Karpas-422 (cell line): ENCODE data around the gene LCOR. TPM values are rescaled to one million over a fixed set of nuclear protein-coding genes. Genes with fewer than 3 reads are reported as not detected.

Experiments
- DNase-seq: peaks from one replicate; pipeline ENCODE4 v3.0.0-alpha.2; 2015
- H2AFZ ChIP-seq: fragments of 200-600 bp; sonication (generic); 2 replicates; pipeline ENCODE4 v1.6.1; 2014; ENCODE audit warnings: antibody characterized with exemption, low read length, mixed read lengths
- H3K27ac ChIP-seq: fragments of 200-600 bp; sonication (generic); 2 replicates; pipeline ENCODE4 v1.5.1; 2014; ENCODE audit warnings: mild to moderate bottlenecking, low read length, moderate library complexity
- H3K27me3 ChIP-seq: fragments of 200-600 bp; sonication (generic); 2 replicates; pipeline ENCODE4 v1.6.1; 2014; ENCODE audit warnings: low read length, mixed read lengths
- H3K36me3 ChIP-seq: fragments of 200-600 bp; sonication (generic); 2 replicates; pipeline ENCODE4 v1.6.1; 2014; ENCODE audit warnings: low read length, mixed read lengths; ENCODE audit not compliant: insufficient read depth
- H3K4me1 ChIP-seq: fragments of 200-600 bp; sonication (generic); 2 replicates; pipeline ENCODE4 v1.6.1; 2014; ENCODE audit warnings: mild to moderate bottlenecking, low read length, mixed read lengths
- H3K4me2 ChIP-seq: fragments of 200-600 bp; sonication (generic); 2 replicates; pipeline ENCODE4 v1.6.1; 2014; ENCODE audit warnings: low read length, low read depth, mild to moderate bottlenecking; ENCODE audit not compliant: poor library complexity, severe bottlenecking
- H3K4me3 ChIP-seq: fragments of 200-600 bp; sonication (generic); 2 replicates; pipeline ENCODE4 v1.5.1; 2014; ENCODE audit warnings: mild to moderate bottlenecking, antibody characterized with exemption, low read length, mixed read lengths
- H3K79me2 ChIP-seq: fragments of 200-600 bp; sonication (generic); 2 replicates; pipeline ENCODE4 v1.6.1; 2014; ENCODE audit warnings: mild to moderate bottlenecking, low read length, mixed read lengths
- H3K9ac ChIP-seq: fragments of 200-600 bp; sonication (generic); 2 replicates; pipeline ENCODE4 v1.6.0; 2014; ENCODE audit warnings: low read length
- H3K9me2 ChIP-seq: fragments of 200-600 bp; sonication (generic), shearing (Covaris generic); replicated peaks from 2 replicates; pipeline ENCODE4 v1.6.0; 2014; ENCODE audit warnings: mild to moderate bottlenecking, low read length, moderate library complexity; ENCODE audit not compliant: insufficient read depth
- H3K9me3 ChIP-seq: fragments of 300-700, 200-600 bp; sonication (generic); 2 replicates; pipeline ENCODE4 v1.6.1; 2014; ENCODE audit warnings: low read length, mixed read lengths
- H4K20me1 ChIP-seq: fragments of 200-600 bp; sonication (generic); 2 replicates; pipeline ENCODE4 v1.6.1; 2014; ENCODE audit warnings: mild to moderate bottlenecking, antibody characterized with exemption, low read length, low read depth; ENCODE audit not compliant: insufficient read depth
- total RNA-seq: library from RNA; depleted of rRNA; stranded (reverse); fragments of >200 nt; shearing (Covaris generic); gene quantifications from 2 replicates; pipeline ENCODE4 v1.2.3, GENCODE V29; 2014; ENCODE audit warnings: low replicate concordance

LCOR gene
- total RNA-seq, 1 experiment from 2014 or later = 24.3 TPM

GRCh38 chr10:96857301-96858012 is 25.4 kb downstream of the LCOR start:
- no peaks in the 10 kb centered on the region for H4K20me1 ChIP-seq

GRCh38 chr10:96858038-96858705 is 26.1 kb downstream of the LCOR start:
- peaks cover 4% of the 10 kb centered on the region; the same call in 1 of the 2 replicates for H3K36me3 ChIP-seq

More at GRCh38 chr10:96857301-96858012, 25.4 kb downstream of the LCOR start:
- H2AFZ ChIP-seq = no peak overlapping the region
- no peak overlapping the region for H3K4me2 ChIP-seq
- H3K4me3 ChIP-seq = no peak overlapping the region
- peaks cover 4% of the 10 kb centered on the region; the same call in 1 of the 2 replicates for H3K36me3 ChIP-seq
- H3K4me1 ChIP-seq = peaks cover 5% of the 10 kb centered on the region
- H3K9me2 ChIP-seq = no peaks in the 10 kb centered on the region
- H3K9me3 ChIP-seq = no peaks in the 10 kb centered on the region
- no peaks in the 10 kb centered on the region for H3K27me3 ChIP-seq
- 0 out of 2 replicates have a peak overlapping the region, but pooled peaks have one; percentile 35 for H3K27ac ChIP-seq
- peaks cover 98% of the 10 kb centered on the region for H3K79me2 ChIP-seq
- no peak overlapping the region for H3K9ac ChIP-seq
- no peak for DNase-seq

GRCh38 chr10:96858706-96859050 is 26.6 kb downstream of the LCOR start:
- H3K9me3 ChIP-seq = no peaks in the 10 kb centered on the region
- H3K36me3 ChIP-seq = peaks cover 4% of the 10 kb centered on the region; the same call in 1 of the 2 replicates
- no peak overlapping the region for H3K9ac ChIP-seq
- no peaks in the 10 kb centered on the region for H3K27me3 ChIP-seq
- peaks cover 96% of the 10 kb centered on the region for H3K79me2 ChIP-seq
- no peak overlapping the region for H3K4me3 ChIP-seq
- H3K4me2 ChIP-seq = no peak overlapping the region
- H3K9me2 ChIP-seq = no peaks in the 10 kb centered on the region
- H3K27ac ChIP-seq = no peak overlapping the region
- peaks cover 5% of the 10 kb centered on the region for H3K4me1 ChIP-seq
- DNase-seq = no peak
- no peaks in the 10 kb centered on the region for H4K20me1 ChIP-seq
- H2AFZ ChIP-seq = no peak overlapping the region

More at GRCh38 chr10:96858038-96858705, 26.1 kb downstream of the LCOR start:
- Histone ChIP-seq H3K27ac (0 out of 2 replicates have a peak overlapping the region, but pooled peaks have one; percentile 35), H2AFZ (no peak overlapping the region), H3K4me2 (no peak overlapping the region), H3K9me2 (no peaks in the 10 kb centered on the region), H3K4me3 (no peak overlapping the region), H3K9ac (no peak overlapping the region), H4K20me1 (no peaks in the 10 kb centered on the region), H3K4me1 (peaks cover 5% of the 10 kb centered on the region), H3K27me3 (no peaks in the 10 kb centered on the region), H3K79me2 (peaks cover 96% of the 10 kb centered on the region), H3K9me3 (no peaks in the 10 kb centered on the region)
- DNase-seq = no peak

- DNase-seq = no peak
- H3K4me3 ChIP-seq = no peak overlapping the region
- H3K9ac ChIP-seq = no peak overlapping the region
- H3K27ac ChIP-seq = no peak overlapping the region
- H3K9me2 ChIP-seq = no peaks in the 10 kb centered on the region
- no peak overlapping the region for H3K4me2 ChIP-seq
- peaks cover 95% of the 10 kb centered on the region for H3K79me2 ChIP-seq
- H4K20me1 ChIP-seq = no peaks in the 10 kb centered on the region
- peaks cover 4% of the 10 kb centered on the region; the same call in 1 of the 2 replicates for H3K36me3 ChIP-seq
- H3K9me3 ChIP-seq = no peaks in the 10 kb centered on the region
- no peaks in the 10 kb centered on the region for H3K27me3 ChIP-seq
- no peak overlapping the region for H2AFZ ChIP-seq
- peaks cover 5% of the 10 kb centered on the region for H3K4me1 ChIP-seq
Observed at GRCh38 chr10:96860631-96861277, 28.7 kb downstream of the LCOR start.

- no peaks in the 10 kb centered on the region for H3K9me3 ChIP-seq
- no peaks in the 10 kb centered on the region; the same call in none of the 2 replicates for H3K4me1 ChIP-seq
- H3K27me3 ChIP-seq = no peaks in the 10 kb centered on the region
- no peak for DNase-seq
- H3K36me3 ChIP-seq = peaks cover 4% of the 10 kb centered on the region; the same call in 1 of the 2 replicates
- no peak overlapping the region for H2AFZ ChIP-seq
- H3K79me2 ChIP-seq = peaks cover 90% of the 10 kb centered on the region
- H3K4me3 ChIP-seq = no peak overlapping the region
- no peaks in the 10 kb centered on the region for H4K20me1 ChIP-seq
- H3K9ac ChIP-seq = no peak overlapping the region
- no peak overlapping the region for H3K27ac ChIP-seq
- no peak overlapping the region for H3K4me2 ChIP-seq
- no peaks in the 10 kb centered on the region for H3K9me2 ChIP-seq
Observed at GRCh38 chr10:96863922-96864543, 31.9 kb downstream of the LCOR start.

GRCh38 chr10:96873086-96873485 is 41.0 kb downstream of the LCOR start:
- no peaks in the 10 kb centered on the region for H3K9me2 ChIP-seq
- peaks cover 4% of the 10 kb centered on the region; the same call in 1 of the 2 replicates for H3K36me3 ChIP-seq
- no peak overlapping the region for H3K9ac ChIP-seq
- H4K20me1 ChIP-seq = no peaks in the 10 kb centered on the region
- no peak overlapping the region for H3K4me3 ChIP-seq
- DNase-seq = no peak
- no peak overlapping the region for H3K27ac ChIP-seq
- H2AFZ ChIP-seq = no peak overlapping the region
- H3K4me2 ChIP-seq = no peak overlapping the region
- H3K27me3 ChIP-seq = no peaks in the 10 kb centered on the region
- H3K79me2 ChIP-seq = peaks cover 94% of the 10 kb centered on the region
- H3K4me1 ChIP-seq = no peaks in the 10 kb centered on the region
- no peaks in the 10 kb centered on the region for H3K9me3 ChIP-seq

- Histone ChIP-seq H2AFZ (no peak overlapping the region), H3K79me2 (peaks cover 96% of the 10 kb centered on the region), H3K9me2 (no peaks in the 10 kb centered on the region), H3K9ac (no peak overlapping the region), H4K20me1 (no peaks in the 10 kb centered on the region), H3K36me3 (peaks cover 4% of the 10 kb centered on the region; the same call in 1 of the 2 replicates), H3K4me1 (no peaks in the 10 kb centered on the region), H3K27me3 (no peaks in the 10 kb centered on the region), H3K27ac (no peak overlapping the region), H3K4me2 (no peak overlapping the region), H3K4me3 (no peak overlapping the region), H3K9me3 (no peaks in the 10 kb centered on the region)
- no peak for DNase-seq
Observed at GRCh38 chr10:96873756-96874467, 41.8 kb downstream of the LCOR start.
